Measurements from ENCODE around the gene ERFE. TPM values are rescaled to one million over a fixed set of nuclear protein-coding genes. Genes with fewer than 3 reads are reported as not detected.

Gene ERFE
- total RNA-seq, 2 donors from 2014 or later: 0.33 to 1.5 TPM

DNA sequence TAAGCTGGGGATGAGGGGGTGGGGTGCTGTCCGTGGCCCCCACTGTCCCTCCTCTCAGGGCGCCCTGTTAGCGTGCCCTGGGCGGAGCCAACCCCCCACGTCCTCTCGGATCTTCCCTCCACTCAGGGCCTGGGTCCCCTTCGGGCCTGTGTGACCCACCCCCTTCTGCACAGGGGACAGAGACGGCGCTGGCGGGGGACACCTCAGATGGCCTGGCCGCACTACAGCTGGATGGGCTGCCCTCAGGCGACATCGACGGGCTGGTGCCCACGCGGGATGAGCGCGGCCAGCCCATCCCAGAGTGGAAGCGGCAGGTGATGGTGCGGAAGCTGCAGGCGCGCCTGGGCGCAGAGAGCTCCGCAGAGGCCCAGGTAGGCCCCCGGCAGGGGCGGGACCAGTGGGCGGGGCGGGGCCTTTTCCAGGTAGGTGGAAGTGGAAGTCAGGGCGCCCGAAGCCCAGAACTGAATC is 30.2 kb upstream of the ERFE start:
- no peak for DNase-seq (ENCODE audit: low spot score)
- no peaks in the 10 kb centered on the region for H3K9me3 ChIP-seq
- no peaks in the 10 kb centered on the region for H3K27me3 ChIP-seq
- H3K4me1 ChIP-seq: peaks cover 0 to 6% of the 10 kb centered on the region in 2 donors
- H3K4me3 ChIP-seq: no peak overlapping the region
- no peaks in the 10 kb centered on the region for H3K36me3 ChIP-seq
- no peak overlapping the region for H3K27ac ChIP-seq
- TF ChIP-seq CTCF (IDR thresholded peaks at IDR 0.05): no peak

DNA sequence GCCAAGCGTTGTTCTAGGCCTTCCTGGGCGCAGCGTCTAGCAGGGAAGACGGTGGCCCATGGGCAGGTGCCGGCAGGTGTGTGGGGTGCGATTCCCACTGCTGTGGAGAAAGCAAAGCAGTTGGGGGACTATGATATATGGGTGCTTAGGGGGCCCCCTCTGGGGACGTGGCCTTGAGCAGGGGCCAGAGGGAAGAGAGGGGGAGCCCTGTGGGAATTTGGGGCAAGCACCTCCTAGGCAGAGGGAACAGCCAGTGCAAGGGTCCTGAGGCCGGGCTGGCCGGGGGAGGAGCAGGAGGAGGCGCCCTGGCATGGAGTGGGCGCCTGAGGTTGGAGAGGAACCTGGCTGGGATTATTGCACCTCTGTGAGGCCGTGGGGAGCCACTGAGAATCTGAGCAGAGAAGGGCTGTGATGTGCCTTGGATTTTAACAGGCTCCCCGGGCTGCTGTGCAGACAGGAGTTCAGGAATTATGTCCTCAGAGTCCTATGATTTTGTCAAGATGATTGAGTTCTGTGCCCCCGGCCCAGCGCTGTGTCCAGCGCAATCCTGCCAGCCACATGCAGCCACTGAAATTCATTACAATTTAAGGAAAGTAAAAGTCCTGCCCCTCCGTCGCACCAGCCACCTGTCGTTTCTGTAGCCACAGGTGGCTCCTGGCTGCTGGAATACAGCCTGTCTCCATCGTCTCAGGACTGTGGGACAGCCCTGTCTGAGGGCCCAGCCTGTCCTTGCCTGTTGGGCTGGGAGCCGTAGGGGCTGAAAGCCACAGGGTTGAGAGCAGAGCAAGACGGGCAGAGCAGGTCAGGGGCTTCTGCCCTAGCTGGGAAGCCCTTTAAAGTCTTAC is 29.4 kb upstream of the ERFE start:
- no peak for TF ChIP-seq CTCF (IDR thresholded peaks at IDR 0.05)
- H3K4me3 ChIP-seq: no peak overlapping the region
- DNase-seq (ENCODE audit: low spot score): no peak

GRCh38 chr2:238130111-238130695 is 28.6 kb upstream of the ERFE start:
- Histone ChIP-seq H3K27ac (no peak overlapping the region), H3K4me1 (peaks cover 0 to 6% of the 10 kb centered on the region in 2 donors), H3K27me3 (no peaks in the 10 kb centered on the region), H3K36me3 (no peaks in the 10 kb centered on the region), H3K9me3 (no peaks in the 10 kb centered on the region), H3K4me3 (no peak overlapping the region)
- no peak for DNase-seq (ENCODE audit: low spot score)
- no peak for TF ChIP-seq CTCF (IDR thresholded peaks at IDR 0.05)

More for the DNA sequence above, 29.4 kb upstream of the ERFE start:
- Histone ChIP-seq H3K27me3 (no peaks in the 10 kb centered on the region), H3K36me3 (no peaks in the 10 kb centered on the region), H3K4me1 (peaks cover 0 to 6% of the 10 kb centered on the region in 2 donors), H3K9me3 (no peaks in the 10 kb centered on the region), H3K27ac (no peak overlapping the region)

- Histone ChIP-seq H3K9me3 (no peaks in the 10 kb centered on the region), H3K27me3 (no peaks in the 10 kb centered on the region), H3K27ac (no peak overlapping the region), H3K36me3 (no peaks in the 10 kb centered on the region), H3K4me1 (peaks cover 0 to 8% of the 10 kb centered on the region in 2 donors), H3K4me3 (no peak overlapping the region)
- no peak for DNase-seq (ENCODE audit: low spot score)
- no peak for TF ChIP-seq CTCF (IDR thresholded peaks at IDR 0.05)
Measured at GRCh38 chr2:238130696-238131628, 27.8 kb upstream of the ERFE start.

DNA sequence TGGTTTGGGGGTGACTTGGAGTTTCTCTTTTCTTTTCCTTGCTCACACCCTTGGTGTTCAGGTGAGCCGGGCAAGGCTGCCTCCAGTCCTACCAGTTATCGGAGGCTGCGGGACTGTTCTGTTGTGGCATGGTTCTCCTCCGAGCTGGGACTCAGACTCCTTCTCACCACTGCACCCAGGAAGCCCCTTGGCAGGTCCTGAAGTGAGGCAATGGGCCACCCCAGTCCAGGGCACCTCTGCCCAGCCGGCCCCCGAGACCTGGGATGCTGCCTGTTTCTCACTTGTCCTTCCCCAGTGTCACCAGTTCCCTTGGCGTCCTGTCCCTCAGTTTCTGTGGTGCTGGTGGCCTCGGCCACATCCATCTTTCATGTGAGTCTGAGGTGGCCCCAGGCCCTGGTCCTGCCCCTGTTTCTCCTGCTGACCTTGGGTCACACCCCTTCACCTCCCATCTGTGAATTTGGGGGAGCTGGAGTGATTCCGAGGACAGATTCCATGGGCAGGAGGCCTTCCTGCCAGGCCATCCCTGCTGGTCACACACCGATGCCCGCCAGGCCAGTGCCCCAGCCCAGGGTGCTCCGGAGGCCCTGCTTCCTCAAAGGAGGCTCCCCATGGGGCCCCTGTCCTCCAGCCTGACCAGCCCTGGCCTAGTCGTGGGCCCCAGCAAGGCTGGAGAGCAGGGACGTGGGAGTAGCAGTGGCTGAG is 26.9 kb upstream of the ERFE start:
- Histone ChIP-seq H3K4me3 (no peak overlapping the region), H3K36me3 (no peaks in the 10 kb centered on the region), H3K27ac (no peak overlapping the region), H3K27me3 (no peaks in the 10 kb centered on the region), H3K4me1 (peaks cover 0 to 17% of the 10 kb centered on the region in 2 donors), H3K9me3 (no peaks in the 10 kb centered on the region)
- no peak for TF ChIP-seq CTCF (IDR thresholded peaks at IDR 0.05)
- DNase-seq (ENCODE audit: low spot score): no peak

Measured in right atrium auricular region (tissue), 2 donors.